Measurements from ENCODE around the gene PCED1B.
"Not testable (repeated sequence)": the region's sequence is repeated elsewhere in the genome, so short reads cannot be mapped to it uniquely, and the experiment has no call there.

Gene PCED1B

DNA sequence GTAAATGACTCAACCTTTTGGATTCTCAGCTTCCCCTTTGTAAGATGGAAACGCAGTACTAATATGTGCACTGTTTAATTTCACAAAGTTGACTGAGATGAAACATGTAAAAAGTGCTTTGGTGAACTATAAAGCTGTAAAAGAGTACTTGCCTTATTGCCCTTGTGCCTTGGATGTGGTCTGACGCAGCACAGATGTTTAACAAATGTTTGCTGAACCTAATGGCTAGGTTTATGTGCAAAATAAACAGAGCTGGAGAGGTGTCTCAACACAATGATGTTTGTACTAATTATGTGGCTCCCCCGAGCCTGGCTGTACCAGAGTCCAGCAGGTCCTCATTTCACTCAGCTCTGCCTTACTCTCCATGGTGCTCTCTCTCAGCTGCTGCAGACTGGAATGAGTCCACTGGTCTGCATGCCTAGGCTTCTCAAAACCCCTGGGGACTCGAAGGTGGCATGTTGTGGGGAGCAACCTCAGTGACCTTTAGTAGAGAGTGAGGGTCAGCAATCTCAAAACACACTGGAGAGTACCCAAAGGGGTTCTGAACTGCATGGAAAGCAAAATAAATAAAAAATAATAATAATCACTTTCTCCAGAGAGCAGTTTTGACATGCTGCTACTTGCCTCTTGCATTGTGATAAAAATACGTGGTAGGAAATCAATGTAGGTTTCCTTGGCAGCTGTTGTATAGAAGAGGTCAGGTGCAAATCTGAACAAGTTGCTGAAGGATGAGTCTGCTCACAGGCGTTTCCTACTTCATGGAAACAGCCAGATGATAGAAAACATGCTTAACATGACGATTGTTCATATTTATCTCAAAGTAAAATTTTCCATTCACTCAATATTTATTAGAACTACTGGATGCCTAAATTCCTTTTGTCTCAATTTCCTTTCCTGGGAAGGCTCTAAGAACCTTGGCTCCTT lies 8.9 kb downstream of the PCED1B start:
- DNase-seq (ENCODE audit: low read depth): no peak

DNA sequence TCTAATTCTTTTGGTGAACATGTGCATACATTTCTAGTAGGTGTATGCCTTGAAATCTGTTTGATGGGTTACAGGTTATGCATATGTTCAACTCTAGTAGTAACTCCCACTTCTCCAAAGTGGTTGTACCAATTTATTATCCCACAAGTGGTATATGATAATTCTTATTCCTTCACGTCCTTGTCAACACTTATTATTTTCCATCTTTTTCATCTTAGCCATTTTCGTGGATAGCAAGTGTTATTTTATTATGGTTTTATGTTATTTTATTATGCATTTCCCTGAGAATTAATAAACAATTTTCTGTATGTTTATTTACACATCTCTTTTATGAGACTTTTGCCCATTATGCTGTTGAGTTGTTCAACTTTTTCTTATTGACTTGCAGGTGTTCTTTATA lies 11.6 kb downstream of the PCED1B start:
- DNase-seq (ENCODE audit: low read depth): no peak

DNA sequence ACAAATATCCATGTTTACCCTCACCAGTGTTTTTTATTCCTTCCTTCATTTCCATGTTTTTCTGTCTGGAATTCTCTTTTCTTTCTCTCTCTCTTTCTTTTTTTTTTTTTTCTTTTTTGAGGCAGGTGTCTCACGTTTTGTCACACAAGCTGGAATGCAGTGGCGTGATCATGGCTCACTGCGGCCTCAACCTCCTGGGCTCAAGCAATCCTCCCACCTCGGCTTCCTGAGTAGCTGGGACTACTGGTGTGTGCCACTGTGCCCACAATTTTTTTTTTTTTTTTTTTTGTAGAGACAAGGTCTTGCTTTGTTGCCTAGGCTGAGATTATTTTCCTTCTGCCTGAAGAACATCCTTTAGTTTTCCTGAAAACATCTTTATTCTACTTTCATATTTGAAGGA lies 15.4 kb downstream of the PCED1B start:
- DNase-seq (ENCODE audit: low read depth): no peak

DNA sequence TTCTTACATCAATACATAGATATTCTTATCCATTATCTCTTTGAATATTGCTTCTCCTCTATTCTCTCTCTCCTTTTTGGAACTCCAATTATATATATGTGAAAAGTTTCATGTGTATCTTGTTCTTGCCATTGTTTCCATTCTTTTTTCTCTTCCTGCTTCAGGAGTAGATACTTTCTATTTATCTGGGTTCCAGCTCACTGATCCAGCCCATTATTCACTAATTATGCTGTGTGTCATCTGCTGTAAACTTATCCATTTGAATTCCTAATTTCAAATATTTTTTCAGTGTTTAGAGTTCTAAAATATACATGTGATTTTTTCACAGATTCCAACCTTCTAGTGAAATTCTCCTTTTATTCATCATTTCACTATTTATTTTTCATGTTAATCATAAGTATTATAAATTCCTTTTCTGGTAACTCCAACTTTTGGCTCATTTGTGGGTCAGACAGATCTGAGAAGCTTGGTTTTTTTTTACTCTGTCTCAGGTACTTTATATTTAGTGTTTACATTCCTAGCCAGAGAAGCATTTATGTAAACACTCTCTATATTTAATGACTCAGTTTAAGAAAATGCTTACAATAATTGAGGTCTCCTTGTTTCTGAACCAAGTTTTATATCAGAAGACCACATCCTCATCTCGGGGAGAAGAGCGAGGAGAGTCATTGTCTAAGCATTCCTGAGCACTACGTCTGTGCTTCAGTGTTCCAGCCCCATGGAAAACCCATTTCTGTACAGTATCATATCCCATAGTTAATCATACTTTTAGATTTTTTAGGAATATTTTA lies 16.2 kb downstream of the PCED1B start:
- no peak for DNase-seq (ENCODE audit: low read depth)

DNA sequence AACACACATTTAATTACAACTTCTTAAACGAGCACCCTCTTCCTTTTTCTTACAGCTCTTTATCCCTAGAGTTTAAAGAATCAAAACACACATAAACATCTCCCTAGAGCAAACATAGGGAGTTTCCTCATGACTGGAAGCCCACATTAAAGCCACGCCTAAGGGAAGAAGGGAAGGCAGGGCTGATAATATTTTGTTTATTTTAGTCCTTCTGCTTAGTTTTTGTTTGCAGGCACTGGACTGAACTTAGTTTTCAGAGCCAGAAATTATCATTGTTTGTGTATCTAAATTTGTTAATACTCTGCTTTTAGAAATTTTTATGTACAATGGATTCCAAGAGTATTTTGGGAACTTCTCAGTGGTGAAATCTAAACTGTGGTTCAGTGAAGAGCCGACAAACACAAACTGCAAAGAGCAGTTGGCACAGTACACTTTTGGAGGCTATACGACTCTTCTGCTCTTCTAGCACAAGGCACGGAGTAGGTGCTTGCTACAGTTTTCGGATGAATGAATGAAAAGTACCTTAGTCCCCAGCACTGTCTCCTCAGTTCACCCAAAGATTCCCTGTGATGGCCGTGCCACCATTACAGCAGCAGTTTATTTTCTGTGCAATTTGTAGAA lies 18.0 kb downstream of the PCED1B start:
- no peak for DNase-seq (ENCODE audit: low read depth)

DNA sequence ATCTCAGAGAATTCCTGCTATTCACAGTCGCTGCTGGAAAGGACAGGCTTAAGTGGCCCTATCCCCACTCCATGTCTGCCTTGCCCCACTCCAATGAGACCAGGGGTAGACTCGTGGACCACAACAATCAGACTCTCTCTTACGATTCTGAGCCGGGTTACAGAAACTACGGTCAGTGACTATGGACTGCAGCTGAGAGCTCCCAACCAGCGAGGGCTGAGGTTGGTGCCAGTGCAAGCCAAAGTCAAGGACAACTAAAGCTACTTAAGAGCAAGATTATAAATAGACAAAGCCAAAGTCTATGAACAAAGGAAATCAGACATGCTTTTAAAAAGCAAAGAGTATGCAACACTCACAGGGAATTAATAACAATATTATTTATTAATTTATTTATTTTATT lies 18.7 kb downstream of the PCED1B start:
- no peak for DNase-seq (ENCODE audit: low read depth)

DNA sequence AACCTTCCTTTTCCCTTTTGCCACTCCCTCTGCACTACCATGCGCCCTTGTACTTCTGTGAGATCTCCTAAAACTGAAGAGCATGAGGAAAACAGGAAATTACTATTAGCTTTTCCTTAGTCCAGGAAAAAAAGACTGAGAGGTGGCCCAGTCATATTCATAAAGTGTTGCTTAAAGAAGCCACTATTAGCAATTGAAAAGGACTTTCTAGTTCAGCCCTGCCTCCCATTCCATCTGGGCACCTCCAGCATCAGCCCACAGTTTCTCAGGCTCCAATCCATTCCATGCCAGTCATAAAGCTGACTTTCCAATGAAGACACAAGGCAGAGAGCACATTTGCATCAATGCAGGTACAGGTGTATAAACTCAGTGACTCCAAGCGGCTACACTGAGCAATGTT lies 20.2 kb downstream of the PCED1B start:
- DNase-seq (ENCODE audit: low read depth): no peak

DNA sequence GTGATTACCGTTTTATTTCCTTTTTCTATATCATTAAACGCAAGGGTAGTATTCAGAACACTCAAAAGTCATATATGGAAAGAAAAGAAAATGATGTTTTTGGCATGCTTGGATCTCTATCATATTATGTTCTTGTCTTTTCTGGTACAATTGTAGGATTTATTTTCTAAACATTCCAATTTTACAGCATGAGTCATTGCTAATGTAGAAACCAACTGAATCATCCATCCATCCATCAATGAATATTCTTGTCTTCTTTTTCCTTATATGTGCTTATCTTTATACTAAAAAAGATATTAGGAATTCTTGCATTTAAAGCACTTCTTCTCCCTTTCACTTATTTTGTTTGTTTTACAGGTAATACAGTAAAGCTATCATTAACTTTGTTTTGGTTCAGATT lies 20.7 kb downstream of the PCED1B start:
- DNase-seq (ENCODE audit: low read depth): no peak

DNA sequence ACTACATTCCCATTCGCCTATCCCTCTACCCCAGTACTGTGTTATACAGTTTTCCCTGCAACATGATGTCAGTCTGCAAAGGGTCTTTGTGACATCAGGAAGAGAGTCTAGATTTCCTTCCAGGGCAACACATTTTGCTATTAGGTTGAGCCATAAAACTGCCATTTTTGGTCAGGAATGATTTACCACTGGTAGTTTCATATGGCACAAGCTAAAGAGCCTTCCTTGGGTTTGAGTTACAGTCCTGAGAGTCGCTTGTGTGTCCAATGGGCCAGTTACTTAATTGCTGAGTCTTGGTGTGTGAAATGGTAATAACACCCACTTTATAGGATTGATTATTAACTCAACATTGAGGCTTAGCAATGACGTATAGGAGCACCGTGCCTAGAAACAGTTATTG lies 23.0 kb downstream of the PCED1B start:
- no peak for DNase-seq (ENCODE audit: low read depth)

DNA sequence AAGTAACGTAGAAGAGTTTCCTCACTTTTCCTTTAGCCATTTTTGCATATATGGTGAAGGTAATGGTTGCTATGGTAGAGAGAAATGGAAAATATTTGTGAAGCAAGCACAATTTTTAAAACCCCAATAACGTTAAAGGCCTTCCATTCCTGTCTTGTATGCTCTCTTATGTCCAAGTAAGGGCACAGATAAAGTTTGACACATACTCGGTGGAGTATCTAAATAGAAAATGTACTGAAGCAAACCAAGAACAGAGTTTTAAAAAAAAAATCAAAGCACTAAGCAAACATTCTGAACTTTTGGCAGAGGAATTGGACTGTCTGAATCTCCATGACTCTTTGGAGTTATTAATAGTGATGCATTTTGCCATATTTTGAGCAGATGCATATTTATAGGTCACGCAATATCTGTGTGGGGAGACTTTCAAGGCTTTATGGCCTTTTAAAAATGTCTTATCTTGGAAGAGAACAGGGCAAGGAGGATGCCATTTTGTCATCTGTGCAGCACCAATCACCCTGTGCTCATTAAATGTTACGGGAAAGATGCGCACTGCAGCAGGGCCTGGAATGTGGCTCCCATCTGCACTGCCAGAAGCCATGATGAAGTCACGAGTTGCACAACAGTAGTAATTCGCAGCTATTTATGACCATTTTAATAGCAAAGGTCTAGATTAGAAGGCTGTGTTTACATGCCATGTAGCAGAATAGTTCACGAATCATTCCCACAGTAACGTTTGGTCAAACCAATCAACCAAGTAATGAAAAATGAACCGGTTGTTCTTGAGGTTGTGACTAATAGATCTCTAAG lies 23.6 kb downstream of the PCED1B start:
- no peak for DNase-seq (ENCODE audit: low read depth)

DNA sequence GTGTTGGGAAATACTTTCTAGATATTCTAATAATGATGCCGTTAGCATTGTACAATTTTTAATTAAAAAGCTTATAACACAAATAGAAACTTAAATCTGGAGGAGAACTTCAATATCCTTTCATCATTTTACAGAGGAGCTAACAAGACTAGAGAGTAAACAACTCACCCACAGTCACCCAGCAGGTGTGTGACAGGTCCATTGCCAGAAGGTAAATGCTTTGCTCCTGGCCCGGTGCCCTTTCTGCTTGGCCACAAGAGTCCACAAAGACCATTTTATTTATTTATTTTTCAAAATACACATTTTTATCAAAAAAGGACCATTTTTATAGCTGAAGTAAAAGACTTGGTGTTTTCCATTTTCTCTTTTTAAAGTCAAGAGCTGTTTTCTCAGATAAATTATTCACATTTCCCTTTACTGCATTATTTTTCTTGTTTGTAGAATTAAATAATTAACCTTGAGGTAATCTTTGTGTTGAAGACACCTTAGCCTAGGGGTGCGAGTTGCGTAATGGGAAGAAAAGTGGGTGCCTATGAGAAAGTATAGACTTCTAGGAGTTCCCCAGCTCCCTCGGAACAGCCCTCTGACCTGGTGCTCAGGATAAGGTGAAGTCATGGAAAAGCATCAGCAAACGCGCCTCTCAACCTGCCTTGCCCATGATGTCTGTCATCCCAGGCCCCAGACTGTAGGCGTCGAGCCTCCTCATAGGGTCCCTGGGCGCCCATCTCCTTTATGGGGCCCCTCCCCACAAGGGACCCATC lies 26.7 kb downstream of the PCED1B start:
- no peak for DNase-seq (ENCODE audit: low read depth)

DNA sequence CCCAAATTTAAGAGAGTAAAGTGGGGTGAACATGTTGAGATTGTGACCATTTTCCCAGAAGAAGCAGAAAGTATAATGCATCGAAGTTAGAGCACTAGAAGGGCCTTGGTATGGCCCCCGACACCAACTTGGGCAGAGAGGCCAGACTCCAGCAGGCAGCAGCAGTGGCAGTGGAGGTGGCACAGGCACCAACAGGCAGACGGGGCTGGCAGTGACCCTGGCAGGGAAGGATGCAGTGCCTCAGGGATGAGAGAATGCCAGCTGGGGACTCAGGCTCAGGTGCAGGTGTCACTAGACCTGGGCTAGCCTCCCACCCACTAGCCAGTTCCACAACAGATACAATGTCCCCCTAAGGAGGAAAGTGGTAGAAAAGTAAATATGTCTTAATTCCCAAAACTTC lies 28.0 kb downstream of the PCED1B start:
- DNase-seq (ENCODE audit: low read depth): no peak

DNA sequence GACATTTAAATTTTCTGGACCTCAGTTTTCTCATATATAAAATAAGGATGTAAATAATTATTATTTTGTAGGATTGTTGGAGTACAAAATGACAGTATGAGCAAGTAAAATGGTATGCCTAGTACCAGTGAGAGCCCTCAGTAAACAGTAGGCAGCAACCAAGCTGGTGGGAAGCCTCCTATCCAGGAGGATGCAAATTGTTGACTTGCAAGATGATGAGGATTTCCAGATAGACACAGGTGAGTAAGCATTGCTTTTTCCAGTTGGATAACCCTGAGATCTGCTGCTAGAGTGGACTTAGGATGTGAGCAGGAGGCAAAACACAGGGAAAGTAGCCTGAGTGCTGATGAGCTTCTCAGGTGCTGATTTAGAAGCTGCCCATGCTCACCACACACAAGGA lies 28.5 kb downstream of the PCED1B start:
- no peak for DNase-seq (ENCODE audit: low read depth)

DNA sequence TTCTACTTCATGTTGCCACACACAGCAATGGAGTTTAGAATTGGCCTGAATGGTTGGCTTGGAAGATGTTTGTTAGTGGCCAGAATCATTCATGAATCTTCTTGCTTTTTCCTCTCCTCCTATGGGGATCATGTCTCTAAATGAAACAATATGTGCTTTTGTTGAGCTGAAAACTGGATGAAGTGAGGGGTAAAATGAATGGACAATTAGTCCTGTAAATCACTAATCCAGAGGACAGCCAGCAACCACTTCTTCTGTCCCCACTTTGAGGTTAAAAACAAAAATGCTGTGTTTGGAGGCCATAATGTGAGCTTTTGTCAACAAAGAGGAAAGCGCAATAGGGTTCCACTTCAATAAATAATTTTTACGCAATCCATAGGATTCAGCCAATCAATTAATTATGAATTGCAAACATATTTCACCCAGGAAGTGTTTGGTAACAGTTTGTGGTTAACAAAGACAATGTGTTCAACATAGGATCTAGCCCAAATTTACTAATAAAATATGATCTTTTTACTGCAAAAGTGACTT lies 30.7 kb downstream of the PCED1B start:
- no peak for DNase-seq (ENCODE audit: low read depth)

DNA sequence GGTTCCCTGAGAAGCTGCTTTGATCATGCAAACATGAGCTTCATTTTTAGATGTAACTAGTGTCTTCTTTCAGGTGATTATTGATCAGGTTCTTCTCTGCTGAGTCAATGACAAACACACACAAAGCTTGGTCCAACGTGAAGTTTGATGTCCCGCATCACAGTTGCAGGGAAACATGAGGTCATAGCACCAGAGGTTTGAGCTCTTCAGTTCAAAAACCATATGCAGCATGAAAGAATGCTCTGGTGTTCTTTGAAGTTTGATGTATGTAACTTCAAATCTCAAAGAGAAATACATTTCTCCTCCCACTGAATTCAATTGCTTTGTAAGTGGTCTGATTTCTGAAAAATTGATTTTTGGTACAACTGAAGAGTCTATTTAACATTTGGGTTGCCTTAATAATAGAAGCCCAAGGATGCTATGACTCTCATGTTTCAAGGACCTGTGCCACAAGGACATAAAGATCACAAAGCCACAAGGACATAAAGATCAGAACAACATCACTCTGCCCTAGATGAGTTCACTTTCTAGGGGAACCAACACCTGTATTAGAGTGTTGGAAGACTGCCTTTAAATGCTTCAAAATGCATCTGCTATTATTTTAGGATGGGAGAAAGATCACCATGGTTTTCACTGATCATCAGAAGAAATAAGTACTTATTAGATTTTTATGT lies 31.4 kb downstream of the PCED1B start:
- DNase-seq (ENCODE audit: low read depth): no peak

DNA sequence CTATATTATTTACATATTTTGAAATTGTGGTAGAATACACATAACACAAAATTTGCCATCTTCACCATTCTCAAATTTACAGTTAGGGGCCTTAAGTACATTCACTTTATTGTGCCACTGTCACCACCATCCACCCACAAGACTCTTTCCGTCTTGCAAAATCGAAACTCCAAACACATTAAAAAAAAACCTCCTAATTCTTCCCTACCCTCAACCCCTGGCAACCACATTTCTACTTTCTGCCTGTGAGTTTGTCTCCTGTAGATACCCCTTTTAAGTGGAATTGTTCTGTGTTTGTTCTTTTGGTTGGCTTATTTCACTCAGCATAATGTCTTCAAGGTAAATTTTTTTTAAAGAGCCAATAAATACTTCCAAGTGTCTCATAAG lies 32.0 kb downstream of the PCED1B start:
- DNase-seq (ENCODE audit: low read depth): no peak

DNA sequence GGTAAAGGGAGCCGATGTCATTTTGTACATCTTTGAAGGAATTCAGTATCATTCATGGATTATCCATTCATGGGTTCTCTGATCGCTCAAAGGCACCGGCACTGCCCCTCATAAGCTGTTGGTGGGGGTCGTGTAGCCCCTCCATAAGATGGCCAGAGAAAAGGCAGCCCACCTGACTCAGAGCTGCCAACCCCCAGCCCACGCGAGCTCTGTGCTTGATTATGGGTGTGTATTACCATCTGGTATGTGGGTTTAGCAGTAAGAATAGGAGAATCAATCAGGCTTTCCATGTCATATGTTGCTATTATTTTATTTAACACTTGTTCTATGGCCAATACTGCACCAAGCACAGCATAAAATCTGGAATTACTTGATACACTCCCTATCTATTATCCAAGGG lies 32.4 kb downstream of the PCED1B start:
- no peak for DNase-seq (ENCODE audit: low read depth)

DNA sequence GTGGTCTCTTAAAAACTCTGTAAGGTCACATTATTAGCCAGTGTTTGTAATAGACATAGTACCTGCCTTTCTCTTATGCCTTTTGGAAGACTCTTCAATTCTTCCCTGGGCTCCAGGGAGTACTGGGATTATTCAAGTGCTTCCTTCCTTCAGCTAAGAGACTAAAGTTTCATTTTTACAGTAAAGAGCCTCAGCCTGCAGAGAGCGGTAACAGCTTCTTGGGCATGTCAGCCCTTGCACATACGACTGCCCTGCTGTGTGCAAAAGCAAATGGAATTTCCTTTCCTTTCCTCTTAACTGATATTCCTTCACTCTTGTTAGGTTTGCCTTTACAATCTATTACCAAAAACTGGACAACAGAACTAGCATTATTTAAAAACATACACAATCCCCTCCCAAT lies 33.3 kb downstream of the PCED1B start:
- no peak for DNase-seq (ENCODE audit: low read depth)

DNA sequence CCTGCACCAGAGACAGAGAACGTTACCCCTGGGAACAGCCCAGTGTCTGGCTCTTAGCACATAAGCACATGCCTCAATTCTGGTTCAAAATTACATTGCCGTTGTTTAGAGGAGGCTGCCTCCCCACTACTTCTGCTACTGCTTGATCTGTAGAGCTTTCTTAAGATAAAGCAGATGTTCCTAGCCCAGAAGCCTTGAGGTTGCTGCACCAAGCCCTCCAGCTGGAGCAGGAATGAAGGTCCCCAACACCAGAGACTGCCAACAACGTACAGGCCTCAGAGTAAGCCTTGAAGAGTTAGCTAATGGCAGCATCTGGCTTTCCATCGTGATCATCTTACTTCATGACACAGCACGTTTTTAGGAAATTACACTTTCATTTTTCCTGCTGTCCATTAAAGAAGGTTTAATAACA lies 35.1 kb downstream of the PCED1B start:
- DNase-seq (ENCODE audit: low read depth): no peak

DNA sequence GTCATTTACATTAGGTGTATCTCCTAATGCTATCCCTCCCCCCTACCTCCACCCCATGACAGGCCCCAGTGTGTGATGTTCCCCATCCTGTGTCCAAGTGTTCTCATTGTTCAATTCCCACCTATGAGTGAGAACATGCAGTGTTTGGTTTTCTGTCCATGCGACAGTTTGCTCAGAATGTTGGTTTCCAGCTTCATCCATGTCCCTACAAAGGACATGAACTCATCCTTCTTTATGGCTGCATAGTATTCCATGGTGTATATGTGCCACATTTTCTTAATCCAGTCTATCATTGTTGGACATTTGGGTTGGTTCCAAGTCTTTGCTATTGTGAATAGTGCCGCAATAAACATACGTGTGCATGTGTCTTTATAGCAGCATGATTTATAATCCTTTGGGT lies 37.9 kb downstream of the PCED1B start:
- DNase-seq (ENCODE audit: low read depth): not testable (repeated sequence)

DNA sequence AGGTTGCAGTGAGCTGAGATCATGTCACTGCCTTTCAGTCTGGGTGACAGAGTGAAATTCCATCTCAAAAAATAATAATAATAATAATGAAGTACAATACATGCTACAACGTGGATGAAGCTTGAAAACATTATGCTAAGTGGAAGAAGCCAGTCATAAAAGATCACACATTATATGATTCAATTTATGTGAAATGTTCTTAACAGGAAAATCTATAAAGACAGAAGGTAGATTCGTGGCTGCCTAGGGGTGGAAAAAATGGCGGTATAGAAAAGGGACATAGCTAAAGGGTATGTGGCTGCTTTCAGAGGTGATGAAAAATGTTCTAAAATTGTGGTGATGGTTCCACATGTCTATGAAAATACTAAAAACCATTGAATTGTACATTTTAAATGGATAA lies 41.3 kb downstream of the PCED1B start:
- DNase-seq (ENCODE audit: low read depth): no peak
